ENCODE results near the gene NUDT13.

The NUDT13 gene

DNA sequence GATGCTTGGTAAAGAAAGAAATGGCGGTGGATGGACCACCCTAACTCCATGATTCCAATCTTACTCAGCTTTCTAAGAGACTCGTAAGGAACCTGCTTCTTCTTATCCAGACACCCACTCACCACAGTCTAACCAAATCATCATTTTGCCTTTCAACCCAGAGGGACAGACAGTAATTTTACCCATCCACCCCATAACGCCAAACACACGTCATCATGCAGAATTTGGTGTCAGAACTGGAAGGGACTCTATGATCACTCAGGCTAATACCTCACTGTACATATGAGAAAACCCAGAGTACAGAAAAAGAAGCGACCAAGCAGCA lies 57.2 kb downstream of the NUDT13 start:
- DNase-seq, result peak; percentile 56 to 74 (median 65)

DNA sequence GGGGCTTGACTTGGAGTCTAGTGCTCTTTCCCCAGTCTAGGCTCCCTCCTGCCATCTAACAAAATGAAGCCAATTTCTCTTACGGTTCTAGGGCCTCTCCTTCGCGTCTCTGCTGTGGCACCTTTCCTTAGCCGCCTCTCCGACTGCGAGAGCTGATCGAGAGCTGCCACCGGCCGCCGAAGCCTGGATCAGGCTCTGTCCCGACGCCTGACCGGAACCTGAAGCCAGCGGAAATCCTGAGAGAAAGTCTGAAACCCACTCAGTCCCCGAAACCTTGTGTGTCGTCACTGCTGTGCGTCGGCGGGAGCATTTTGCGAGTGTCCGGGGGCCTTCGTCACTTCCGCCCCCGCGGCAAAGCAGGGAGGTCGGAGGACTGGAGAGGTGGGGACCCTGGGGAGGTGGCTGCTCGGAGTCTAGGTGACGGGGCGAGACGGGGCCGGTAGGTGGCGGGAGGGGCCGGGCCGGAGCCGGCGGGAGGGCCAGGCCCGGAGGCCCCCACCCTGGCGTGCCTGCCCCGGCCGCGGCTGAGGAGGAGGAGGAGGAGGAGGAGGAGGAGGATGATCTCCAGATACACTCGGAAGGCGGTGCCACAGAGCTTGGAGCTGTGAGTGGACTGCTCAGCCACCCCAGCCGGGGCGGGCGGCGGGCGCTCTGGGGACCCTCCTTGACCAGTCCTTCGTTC lies 57.7 kb downstream of the NUDT13 start, which contains the start of the genes ECD and FAM149B1:
TSS of gene ECD (minus strand) at position 226 of the 682 bp plus-strand sequence. CDS start 4,071 bp downstream, outside the sequence.
TSS of gene FAM149B1 (plus strand) at position 337 of the 682 bp plus-strand sequence. CDS start at position 558, 221 bp downstream.
- peak; percentile 97 to 99 (median 98) for DNase-seq

DNA sequence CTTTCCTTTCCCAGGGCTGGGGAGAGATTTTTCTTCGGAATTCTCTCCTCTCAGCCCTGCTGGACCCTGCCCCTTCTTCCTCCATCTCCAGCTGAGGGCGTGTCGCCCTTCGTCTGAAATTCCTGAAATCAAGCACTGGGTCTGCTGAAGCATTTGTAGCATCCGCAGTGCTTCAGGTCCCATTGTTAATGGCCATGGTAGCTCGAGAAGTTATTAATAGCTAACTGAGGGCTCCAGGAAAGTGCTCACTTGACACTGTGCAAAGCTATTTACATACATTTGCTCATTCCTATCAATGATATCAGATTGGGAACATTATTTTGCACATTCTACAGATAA lies 58.2 kb downstream of the NUDT13 start:
- no peak for DNase-seq

DNA sequence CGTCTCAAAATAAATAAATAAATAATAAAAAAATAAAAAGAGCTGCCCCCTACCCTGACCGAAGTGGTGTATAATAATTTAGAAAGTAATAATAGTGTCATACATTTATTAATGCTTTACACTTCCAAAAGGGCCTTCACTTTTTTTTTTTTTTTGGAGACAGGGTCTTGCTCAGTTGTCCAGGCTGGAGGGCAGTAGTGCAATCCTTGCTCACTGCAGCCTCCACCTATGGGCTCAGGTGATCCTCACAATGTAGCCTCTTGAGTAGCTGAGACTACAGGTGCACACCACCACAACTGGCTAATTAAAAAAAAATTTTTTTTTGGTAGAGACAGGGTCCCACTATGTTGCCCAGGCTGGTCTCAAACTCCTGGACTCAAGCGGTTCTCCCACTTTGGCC lies 59.1 kb downstream of the NUDT13 start:
- DNase-seq, result no peak

DNA sequence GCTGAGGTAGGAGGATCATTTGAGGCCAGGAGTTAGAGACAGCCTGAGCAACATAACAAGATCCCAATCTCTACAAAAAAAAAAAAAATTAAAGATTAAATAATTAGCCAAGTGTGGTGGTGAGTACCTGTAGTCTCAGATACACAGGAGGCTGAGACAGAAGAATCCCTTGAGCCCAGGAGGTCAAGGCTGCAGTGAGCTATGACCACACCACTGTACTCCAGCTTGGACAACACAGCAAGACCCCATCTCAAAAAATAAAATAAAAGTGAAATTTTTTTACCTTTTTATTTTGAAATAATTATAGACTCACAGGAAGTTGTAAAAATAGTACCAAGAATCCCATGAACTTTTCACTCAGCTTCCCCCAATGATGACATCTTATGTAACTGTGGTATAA lies 62.6 kb downstream of the NUDT13 start:
- DNase-seq, result no peak

DNA sequence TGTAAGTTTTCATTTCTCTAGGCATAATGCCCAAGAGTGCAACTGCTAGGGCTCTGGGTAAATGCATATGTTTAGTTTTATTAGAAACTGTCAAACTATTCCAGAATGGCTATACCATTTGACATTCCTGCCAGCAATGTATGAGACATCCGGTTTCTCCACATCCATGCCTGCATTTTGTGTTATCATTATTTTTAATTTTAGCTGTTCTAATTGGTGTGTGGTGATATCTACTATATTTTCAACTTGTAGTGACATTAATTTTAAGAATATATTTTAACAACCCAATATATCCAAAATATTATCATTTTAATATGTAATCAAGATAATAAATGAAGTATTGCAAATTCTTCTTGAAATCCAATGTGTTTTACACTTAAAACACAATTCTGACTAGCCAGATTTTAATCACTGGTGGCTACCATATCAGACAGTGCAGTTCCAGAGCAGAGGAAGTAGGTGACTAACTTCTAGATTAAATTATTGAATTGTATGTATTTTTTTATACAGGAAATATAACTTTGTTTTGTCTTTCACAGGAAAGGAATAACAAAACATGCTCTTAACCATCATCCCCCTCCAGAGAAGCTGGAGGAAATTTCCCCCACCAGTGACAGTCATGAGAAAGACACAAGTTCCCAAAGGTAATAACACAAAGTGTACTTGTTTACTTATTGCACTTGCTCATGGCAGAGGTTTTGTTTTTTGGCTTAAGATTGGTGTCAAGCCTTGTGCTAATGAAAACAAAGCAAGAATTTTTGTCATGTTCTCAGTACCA lies 64.1 kb downstream of the NUDT13 start:
- no peak for DNase-seq
